Esophagus mucosa (tissue), 1 donor: ENCODE results near the gene TEP1. TPM values are rescaled to one million over a fixed set of nuclear protein-coding genes. Genes with fewer than 3 reads are reported as not detected.
A peak's percentile ranks its signal among the peaks of the same experiment; 100 is the strongest.

Experiments used
- ATAC-seq: fragments of 200-7000 bp; cut with Tn5 transposase; one replicate; pipeline ENCODE4 v1.9.1; 2020
- total RNA-seq: library from RNA; stranded (reverse); gene quantifications from one replicate; pipeline ENCODE4 v1.2.4, GENCODE V29; 2023
- donor health status: DM: yes; HTN: yes; CAD: no.

The TEP1 gene
- total RNA-seq, 1 donor from 2014 or later = 17.2 TPM

DNA sequence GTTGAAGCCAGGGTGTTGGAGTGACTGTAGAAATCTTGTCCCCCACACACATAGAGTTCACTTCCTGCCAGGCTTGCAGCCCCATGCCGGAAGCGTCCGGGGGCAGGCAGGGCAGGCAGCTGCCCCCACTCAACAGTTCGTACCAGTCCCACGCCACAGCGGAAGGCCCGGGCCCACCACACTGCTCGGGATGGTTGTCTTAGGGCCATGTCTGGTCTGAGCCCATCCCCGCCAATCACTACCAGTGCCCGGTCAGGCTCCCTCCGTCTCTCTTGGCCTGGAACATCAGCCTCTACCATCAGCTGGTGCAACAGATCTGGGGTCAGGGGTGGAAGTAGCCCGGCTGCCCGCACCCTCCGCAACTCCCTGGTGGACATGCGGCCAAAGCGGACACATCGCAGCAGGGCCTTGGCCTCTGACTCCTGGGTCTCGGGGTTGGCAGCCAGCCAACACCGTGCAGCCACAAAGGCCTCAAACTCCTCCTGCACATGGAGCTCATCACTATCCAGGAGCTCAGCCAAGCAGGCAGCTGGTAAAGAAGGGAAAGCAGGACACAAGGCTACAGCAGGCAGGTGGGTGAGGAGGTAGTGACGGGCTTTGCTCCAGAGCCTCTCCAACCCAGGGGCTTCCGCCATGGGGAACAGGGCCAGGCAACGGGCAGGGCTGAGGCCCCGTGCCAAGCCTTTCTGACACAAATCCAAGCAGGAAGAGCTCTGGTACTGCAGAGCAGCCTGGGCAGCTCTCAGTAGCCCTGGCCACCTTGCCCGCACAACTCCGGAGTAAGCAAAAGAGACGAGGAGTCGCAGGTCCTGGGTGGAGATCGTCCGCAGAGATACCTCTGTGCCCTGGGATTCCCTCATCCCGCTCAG is 16.7 kb upstream of the TEP1 start:
- no peak for ATAC-seq

DNA sequence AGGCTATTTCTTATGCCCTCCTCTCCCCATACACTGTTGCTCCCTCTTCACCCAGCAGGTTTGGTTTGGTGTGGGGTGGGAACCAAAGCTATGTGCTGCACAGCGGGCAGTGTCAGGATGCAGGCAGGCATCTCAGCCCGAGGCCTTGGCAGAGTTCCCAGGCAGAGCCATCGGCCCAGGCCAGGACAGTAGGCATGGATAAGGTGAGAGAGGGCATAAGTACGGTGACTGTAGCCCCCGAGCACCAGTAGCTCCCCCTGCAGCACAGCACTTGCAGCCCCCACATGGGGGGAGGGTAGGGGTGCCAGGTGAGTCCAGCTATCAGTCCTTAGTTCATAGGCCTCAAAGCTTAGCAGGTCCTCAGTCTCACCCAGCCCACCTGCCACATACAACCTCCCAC is 15.5 kb upstream of the TEP1 start:
- peak; percentile 22 for ATAC-seq

DNA sequence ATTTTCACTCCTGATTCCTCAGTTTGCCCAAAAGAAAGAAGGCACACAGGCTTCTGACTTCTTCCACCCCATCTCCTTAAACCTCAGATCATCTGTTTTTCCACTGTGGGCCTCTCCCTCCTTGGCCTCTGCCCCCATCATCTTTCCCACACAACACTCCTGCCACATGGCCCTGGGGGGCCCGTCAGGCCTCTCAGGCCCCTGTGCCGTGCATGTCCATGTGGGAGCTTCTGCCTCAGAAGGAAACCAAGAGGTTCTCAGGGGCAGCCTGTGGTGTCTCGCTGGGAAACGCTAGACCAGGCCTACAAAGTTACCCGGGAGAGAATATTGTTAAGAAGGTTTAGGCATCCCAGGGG is 14.7 kb upstream of the TEP1 start:
- peak; percentile 11 for ATAC-seq

DNA sequence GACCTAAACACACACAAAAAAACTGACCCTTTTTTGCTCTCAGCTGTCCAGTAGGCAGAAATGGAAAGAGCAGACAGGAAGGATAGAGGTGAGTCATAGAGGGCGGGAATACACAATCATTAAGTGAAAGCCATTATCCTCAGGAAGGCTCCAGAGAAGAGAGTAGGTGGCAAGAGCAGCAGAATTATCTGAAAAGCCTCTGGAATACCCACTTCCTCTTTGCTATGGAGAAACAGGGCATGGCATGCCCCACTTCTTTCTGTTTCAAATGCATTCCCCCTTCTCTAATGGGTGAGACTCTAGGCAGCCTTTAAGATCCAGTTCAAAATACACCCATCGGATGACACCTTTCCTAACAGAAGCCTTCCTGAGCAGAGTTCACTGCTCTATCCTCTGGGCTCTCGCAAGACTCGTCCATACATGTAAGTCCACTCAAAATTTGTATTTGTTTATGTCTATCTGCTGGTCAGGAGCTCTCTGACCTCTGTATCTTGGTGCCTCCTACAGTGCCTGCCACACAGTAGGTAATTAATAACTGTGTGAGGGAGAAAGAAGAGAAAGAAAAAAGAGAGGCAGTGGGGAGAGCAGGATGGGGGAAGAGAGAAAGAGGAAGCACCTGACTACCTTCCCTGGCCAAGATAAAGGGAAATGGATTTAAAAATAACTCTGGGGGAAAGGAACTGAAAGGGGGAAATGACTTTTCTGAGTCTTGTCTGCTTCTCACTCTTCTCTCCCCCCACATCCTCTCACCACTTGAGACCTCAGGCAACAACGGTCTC is 14.1 kb upstream of the TEP1 start:
- peak; percentile 70 for ATAC-seq

DNA sequence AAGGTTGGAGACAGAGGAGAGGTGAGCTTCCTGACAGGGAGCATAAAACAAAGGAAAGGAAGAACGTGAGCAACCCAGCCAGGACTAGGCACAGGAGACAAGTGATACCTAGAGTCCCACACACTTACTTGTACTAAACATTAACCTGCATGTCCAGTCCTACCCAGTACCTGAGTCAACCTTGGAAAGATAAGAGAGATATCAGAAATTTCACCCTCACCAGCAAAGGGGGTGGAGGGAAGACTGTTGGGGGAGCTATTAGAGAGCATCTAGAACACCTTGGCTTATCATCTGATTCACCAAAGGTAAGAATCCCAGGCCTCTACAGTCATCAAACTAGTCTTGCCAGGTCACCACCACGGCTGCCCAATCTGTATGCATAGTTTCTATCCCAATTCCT is 11.6 kb upstream of the TEP1 start:
- ATAC-seq = no peak

DNA sequence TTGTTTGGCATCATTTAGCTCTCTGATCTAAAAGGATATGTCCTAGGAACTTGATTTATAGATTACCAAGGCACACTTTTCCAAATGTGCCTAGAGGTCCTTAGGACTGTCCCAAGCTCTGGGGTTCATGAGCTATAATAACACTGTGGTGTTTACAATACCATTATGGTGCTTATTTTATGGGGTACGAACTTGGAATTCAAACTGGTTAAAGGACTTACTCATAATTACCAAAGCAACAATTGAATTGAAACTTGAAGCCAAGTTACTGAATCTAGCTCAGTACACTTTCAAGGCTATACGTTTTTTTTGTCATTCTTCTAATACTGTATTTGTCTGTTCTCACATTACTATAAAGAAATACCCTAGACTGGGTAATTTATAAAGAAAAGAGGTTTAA is 9.6 kb upstream of the TEP1 start:
- no peak for ATAC-seq

DNA sequence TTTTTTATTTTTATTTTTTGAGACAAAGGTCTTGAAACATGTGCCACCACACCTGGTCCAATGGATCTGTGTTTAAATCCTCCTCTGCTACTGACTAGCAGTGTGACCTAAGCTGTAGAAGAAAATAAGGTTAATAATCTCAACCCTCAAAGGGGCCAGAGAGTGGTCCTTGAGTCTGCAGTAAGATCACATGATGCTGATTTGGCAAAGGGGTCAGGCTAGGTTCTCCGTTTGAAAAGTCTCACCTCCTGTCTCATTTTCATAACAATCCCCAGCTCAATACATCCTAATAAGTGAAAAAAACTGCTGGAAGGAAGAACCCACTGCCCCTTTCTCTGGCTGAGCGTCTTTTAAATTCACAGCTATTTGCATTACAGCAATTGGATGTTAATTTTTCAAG is 8.0 kb upstream of the TEP1 start:
- no peak for ATAC-seq

DNA sequence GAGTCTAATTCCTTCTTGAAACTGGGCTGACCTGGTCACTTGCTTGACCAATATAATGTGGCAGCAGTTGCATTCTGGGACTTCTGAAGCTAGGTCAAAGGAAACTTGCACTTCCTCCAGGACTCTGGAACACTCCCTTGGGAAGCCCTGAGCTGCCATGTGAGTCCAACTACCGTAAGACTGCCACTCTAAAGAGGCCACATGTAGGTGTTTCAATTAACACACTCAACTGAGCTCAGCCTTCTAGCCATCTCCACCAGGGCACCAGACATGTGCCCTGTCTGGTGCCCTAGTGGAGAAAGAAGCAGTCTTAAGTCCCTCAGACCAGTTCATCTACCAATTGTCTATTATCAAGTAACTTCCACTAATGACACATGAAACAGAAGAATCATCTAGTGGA is 6.1 kb upstream of the TEP1 start:
- ATAC-seq = no peak

DNA sequence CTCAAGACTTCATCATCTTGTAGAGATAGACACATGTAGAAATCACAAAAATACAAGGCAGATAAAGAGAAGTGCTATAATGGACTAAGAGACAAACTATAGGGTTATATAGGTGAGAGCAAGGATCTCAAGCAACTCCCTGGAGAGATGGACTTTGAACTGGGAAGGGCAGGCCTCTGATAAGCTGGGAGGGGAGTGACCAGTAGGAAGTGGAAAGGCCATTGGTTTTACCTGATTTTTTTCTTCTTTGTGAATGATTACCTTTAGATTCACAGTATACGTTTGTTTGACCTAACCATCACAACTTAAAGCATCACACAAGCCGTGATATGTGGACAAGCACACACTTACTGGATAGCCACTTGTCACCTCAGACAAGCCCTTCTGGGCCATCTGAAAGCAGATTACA is 5.2 kb upstream of the TEP1 start:
- ATAC-seq = no peak

DNA sequence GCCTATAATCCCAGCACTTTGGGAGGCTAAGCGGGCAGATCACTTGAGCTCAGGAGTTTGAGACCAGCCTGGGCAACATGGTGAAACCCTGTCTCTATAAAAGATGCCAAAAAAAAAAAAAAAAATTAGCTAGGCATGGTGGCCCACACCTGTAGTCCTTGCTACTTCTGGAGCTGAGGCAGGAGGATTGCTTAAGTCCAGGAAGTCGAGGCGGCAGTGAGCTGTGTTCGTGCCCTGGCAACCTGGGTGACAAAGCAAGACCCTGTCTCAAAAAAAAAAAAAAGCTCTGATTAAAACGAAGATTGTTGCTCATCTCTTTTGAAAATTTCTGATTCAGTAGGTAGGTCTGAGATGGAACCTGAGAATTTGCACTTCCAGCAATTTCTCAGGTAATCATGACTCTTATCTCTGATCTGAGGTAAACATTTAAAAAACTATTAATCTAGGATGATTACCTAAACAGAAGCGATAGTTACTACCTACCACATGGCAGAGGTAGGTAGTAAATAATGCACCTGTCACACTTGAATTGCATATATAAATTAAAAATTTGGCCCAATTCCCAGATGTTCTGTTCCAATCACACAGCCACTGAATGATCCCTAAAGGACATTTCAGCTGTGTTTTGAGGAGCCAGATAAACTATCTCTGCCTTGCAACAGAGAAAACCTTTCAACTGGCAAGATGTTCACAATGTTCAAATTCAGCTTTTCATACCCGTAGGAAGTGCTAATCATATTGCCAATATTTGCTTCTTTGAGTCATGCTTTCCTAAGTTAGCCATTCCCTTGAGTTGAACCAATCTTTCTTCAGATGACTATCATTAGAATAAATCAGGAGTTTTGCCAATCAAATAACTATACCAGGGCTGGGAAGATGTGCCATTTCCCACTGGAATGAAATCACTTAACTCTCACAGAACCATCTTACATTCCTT is 4.2 kb upstream of the TEP1 start:
- no peak for ATAC-seq

DNA sequence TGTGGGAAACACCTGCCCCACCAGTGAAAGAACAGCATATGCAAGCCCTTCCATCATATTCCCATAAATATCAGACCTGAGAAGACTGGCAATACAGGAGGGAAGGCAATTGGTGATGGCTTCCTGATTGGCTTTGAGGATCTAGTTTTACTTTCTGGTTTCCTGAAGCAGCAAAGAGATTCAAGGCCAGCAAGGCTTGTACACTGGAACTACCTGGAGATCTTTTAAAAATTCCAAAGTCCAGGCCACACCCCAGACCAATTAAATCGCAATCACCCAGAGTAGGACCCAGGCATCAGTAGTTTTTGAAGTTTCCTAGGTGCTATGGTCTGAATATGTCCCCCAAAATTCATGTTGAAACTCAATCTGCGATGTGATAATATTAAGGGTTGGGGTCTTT is 2.9 kb upstream of the TEP1 start:
- ATAC-seq = no peak

DNA sequence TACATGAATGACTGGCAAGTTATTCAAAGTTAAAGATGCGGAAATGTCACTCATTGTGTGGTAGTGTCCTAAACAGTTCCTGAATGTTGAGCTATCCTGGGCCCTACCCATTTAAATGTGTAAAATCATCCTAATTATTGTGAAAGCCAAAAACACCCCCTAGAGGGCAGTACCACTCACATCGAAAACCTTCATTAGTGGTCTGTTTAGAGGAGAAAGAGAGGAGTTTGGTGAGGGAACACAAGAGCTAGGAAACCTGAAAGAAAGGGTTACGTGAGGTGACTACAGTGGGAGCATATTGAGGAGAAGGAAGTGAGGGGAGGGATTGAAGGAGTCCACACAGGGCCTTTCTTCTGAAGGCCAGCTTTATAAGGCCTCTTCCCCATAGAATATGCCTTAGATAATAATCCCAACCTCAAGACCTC is 2.5 kb upstream of the TEP1 start:
- ATAC-seq = peak; percentile 20

DNA sequence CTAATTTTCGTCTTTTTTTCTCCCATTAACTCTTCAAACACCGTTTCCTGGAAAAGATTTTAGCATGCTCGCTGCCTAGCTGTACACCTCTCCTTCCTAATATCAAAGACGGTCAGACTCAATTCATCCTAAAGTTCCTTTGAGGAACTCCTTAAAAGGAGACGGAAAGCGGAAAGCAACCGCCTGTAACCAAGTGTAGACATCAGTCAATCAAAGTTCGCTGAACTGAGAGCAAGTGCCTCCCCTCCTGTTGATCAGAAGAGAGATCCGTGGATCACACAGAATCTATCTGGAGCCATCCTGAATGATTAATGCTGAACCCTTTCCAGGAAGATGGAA is 412 bp upstream of the TEP1 start:
- peak; percentile 11 for ATAC-seq

DNA sequence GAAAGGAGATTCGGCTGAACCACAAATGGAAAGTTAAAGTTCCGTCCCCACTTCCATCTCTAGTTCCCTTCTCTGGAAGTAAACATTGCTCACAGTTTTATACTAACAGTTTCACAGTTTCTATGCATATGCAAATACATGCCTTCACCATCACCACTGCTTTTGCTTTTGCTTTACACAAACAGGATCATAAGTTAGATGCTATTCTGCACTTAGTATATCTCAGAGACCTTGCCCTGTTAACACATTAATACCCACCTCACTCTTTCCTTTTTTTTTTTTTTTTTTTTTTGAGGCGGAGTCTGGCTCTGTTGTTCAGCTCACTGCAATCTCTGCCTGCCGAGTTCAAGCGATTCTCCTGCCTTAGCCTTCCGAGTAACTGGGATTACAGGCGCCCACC is 890 bp downstream of the TEP1 start:
- ATAC-seq = no peak

DNA sequence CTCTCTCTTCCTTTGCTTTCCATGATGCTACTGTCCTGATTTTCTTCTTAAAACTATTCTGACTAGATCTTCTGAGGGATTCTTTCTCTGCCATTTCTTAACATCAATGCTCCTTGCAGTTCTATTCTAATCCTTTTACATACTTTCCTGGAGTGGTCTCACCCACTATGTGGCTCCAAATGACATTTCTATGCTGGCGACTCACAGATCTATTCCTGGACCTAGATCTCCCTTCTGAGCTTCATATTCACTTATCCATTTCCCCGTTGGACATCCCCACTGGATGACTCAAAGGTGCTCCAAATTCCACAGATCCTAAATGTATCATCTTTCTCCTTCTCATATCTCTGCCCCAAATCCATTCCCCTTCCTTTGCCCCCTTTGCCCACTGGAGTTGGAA is 4.1 kb downstream of the TEP1 start:
- no peak for ATAC-seq

DNA sequence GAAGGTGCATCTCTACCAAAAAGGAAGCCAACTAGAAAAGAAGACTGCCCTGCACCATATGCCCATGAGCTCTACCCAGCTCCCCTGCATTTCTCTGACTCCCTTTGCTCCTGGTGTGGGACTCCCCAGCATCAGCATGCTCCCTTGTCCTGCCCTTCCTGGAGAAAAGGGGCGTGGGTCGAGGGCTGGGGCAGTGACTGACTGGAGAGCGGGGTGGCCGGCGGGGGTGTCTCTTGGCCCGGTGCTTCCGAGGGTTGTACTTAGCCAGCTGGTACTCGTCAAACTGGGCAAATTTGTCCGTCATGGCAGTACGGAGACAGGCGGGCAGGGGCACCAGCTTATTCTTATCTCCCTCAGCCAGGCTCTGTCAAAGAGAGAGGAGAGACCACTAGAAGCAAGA is 9.8 kb downstream of the TEP1 start:
- ATAC-seq = no peak

DNA sequence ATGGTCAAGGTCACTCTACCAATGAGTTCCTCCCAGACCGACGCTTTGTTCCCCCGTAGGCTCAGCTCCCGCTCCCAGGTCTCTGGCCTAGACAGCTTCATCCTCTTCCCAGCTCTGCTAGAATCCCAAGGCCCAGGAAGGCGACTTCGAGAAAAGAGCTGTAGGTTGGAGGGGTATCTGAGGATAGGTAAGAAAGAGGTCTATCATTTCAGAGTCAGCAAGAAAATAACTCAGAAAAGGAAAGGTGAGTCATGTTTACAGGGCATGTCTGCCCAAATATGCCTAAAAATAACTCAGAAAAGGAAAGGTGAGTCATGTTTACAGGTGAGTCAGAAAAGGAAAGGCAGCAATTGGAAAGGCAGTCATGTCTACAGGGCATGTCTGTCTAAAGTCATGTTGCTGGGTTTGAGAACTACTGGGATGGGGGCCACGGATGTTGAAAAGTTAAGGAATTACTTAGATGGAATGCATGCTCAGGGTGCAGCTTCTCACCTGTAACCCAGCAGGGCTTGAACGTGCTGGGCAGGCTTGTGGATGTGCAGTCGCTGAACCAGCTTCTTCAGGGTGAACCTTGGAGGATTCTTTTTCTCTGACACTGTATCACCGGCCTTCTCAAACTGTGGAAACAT is 12.2 kb downstream of the TEP1 start:
- ATAC-seq = peak; percentile 96

DNA sequence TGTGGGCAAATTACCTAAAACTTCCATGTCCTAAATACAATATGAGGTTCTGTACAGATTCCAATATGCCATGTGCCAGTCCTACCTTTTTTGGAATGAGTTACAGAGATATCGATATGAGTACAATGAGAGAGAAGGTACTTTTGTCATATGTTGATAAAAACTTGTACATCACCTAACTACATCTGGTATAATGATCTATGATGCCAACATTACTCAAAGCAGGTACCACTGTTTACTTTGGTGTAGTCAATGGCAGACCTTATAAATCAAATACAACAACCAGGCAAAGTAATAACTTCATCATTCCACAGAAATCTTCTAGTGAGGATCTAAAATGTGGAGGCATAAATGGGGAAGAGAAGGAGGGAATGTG is 12.7 kb downstream of the TEP1 start:
- no peak for ATAC-seq

DNA sequence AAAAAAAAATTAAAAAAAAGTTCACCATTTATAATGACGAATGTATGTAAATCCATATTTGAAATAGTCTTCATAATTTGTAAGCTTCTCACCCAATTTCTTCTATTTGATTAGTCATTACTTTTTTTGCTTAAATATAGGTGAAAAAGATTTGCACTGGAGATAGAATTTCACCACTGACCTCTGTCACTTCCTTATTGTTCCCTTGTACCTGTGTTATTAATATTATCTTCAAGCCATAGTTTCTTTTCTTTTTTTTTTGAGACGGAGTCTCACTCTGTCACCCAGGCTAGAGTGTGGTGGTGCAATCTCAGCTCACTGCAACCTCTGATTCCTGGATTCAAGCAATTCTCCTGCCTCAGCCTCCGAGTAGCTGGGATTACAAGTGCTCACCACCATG is 15.8 kb downstream of the TEP1 start:
- ATAC-seq = no peak

DNA sequence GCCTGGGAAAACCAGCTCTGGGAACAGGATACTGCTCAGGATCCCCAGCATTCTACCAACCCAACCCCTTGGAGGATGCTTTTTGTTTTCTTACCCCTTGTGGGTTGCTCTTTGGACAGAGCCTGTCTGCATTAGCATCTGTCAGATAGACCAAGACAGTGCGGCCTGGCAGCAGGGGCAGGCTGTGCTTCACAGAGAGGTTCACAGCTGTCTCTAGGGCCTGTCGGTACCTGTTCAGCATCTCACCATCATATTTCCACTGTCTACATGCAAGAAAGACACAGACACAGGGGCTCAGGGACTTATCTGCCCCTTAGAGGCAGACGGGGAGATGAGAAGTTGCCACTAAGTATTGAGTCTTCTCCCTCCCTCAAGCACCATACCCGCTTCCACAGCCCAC is 21.8 kb downstream of the TEP1 start:
- no peak for ATAC-seq

DNA sequence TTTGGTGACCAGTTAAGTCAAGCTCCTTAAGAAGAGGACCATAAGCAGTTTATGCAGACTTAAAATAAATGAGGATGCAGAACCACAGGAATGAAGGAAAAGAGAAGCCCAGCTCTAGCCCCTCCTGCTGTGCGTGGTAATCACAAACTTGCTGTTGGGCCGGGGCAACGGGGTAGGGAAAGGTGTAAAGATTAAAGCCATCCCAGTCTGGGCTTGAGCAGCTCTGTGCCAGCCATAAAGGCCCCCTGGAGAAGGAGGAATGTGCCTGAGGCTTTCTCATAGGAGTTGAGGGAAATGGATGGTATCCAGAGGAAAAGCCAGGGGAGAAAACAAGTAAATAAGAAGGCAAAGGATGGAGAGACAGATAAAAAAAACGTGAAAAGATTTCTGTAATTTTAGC is 25.1 kb downstream of the TEP1 start:
- ATAC-seq = no peak

DNA sequence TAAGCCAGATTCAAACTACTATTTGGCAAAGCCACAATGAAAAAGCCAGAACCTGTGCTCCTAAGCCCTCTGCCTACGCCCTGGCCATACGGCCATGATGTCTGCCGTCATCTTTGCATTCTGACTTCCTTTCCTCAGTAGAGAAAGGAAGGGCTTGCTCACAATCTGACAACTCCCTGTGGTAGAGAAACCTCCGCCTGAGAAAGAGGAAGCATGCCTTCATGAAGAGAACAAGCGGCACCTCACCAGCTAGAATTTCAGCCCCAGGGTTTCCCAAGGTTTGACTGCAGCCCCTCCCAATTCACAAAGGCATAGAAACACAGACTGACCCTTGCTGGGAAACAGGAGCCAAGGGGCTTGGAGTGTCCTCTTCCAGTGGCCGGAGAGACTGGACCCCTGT is 25.7 kb downstream of the TEP1 start:
- no peak for ATAC-seq
